KOPT-K1 (cell line): ENCODE data around the gene CTCFL.
"Not testable (repeated sequence)": the region's sequence is repeated elsewhere in the genome, so short reads cannot be mapped to it uniquely, and the experiment has no call there.

Experiments used
- H3K27ac ChIP-seq: fragments of 200-600 bp; sonication (generic); 2 replicates; pipeline ENCODE4 v1.5.1; 2016; ENCODE audit warnings: antibody characterized with exemption, mild to moderate bottlenecking, low read depth, low read length; ENCODE audit not compliant: poor library complexity, severe bottlenecking
- H3K36me3 ChIP-seq: fragments of 200-600 bp; sonication (generic); 2 replicates; pipeline ENCODE4 v1.5.1; 2017; ENCODE audit warnings: antibody characterized with exemption, mild to moderate bottlenecking, low read length, moderate library complexity; ENCODE audit not compliant: insufficient read depth
- H3K9me3 ChIP-seq: fragments of 200-600 bp; sonication (generic); 2 replicates; pipeline ENCODE4 v1.5.1; 2017; ENCODE audit warnings: antibody characterized with exemption, low read length, mild to moderate bottlenecking; ENCODE audit not compliant: insufficient read depth, poor library complexity, severe bottlenecking

CTCFL gene

DNA sequence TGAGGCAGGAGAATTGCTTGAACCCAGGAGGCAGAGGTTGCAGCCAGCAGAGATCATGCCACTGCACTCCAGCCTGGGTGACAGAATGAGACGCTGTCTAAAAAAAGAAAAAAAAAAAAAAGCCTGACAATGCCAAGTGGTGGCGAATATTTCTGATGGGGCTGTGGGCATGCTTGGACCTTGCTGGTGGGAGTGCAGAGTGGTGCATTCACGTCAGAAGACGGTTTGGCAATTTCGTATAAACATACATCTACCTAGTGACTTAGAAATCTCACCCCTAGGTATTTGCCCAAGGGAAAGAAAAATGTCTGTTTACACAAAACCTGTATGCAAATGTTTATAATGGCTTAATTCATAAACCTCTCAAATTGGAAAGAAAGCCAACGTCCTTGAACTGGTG lies 33.6 kb downstream of the CTCFL start:
- Histone ChIP-seq H3K36me3 (no peaks in the 10 kb centered on the region), H3K27ac (no peak overlapping the region), H3K9me3 (no peaks in the 10 kb centered on the region)

DNA sequence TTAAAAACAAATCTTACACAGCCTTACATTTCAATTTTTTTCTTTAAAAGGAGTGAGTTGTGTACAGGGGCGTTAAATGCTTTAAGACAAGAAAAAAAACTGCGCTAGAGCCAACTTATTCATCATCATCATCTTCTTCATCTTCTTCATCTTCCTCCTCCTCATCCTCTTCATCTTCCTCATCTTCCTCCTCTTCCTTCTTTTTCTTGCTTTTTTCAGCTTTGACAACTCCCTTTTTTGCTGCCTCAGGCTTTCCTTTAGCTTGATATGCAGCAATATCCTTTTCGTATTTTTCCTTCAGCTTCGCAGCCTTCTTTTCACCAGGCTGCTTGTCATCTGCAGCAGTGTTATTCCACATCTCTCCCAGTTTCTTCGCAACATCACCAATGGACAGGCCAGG lies 36.7 kb downstream of the CTCFL start:
- not testable (repeated sequence) for H3K36me3 ChIP-seq, H3K27ac ChIP-seq, H3K9me3 ChIP-seq

DNA sequence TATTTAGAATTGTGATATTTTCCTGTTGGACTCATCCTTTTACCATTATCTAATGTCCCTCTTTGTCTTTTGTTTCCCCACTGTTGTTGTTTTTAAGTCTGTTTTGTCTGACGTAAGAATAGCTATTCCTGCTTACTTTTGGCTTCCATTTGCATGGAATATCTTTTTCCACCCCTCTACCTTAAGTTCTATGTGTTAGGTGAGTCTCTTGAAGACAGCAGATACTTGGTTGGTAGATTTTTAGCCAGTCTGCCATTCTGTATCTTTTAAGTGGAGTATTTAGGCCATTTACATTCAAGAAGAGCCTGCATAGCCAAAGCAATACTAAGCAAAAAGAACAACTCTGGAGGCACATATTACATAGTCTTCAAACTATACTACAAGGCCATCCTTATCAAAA lies 39.2 kb downstream of the CTCFL start:
- Histone ChIP-seq H3K9me3 (no peaks in the 10 kb centered on the region), H3K27ac (no peak overlapping the region), H3K36me3 (no peaks in the 10 kb centered on the region)

DNA sequence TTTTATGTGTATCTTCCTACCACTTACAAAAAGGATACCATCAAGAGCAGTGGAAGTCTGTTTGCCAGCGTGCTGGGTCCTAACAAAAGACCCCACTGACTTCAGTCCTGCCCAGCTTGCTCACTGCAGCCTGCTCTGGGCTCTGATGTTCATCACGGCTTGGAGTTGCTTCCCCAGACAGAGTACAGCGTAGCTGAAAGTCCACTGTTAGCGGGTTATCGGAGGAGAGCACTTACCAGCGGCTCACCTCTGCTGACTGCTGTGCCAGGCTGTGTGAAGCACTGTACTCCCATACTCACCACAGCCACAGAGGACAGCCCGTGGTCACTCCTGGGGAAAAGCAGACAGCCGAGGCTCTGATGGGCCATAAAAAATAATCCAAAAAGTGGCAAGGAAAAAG lies 40.2 kb downstream of the CTCFL start:
- H3K27ac ChIP-seq = no peak overlapping the region

DNA sequence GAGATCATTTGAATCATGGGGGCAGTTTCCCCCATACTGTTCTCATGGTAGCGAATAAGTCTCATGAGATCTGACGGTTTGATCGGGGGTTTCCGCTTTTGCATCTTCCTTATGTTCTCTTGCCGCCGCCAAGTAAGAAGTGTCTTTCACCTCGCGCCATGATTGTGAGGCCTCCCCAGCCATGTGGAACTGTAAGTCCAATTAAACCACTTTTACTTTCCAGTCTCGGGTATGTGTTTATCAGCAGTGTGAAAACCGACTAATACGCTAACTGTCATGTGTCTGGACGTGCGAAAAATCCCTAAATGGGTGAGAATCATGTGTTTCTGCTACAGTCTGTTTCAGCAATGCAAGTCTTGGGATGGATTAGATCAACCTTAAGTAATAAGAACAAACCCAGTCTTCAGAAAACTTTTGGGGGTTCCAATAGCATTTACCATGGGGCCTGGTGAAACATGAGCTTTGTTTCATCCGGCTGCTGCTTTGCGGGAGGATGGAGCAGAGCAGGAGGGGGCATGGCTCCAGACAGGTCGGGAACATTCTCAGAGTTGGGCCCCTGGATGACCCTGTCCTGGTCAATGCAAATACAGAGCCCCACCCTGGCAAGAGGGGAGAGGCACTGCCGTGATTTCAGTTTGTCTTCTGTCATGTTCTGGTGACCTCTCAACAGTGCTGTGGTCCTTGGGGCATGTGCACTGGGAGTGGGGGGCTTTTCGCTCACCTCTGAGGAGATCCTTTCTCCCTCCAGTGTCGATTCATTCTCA lies 41.5 kb downstream of the CTCFL start:
- no peaks in the 10 kb centered on the region for H3K36me3 ChIP-seq
- no peak overlapping the region for H3K27ac ChIP-seq
- no peaks in the 10 kb centered on the region for H3K9me3 ChIP-seq

More for the DNA sequence above, 40.2 kb downstream of the CTCFL start:
- no peaks in the 10 kb centered on the region for H3K36me3 ChIP-seq
- no peaks in the 10 kb centered on the region for H3K9me3 ChIP-seq

DNA sequence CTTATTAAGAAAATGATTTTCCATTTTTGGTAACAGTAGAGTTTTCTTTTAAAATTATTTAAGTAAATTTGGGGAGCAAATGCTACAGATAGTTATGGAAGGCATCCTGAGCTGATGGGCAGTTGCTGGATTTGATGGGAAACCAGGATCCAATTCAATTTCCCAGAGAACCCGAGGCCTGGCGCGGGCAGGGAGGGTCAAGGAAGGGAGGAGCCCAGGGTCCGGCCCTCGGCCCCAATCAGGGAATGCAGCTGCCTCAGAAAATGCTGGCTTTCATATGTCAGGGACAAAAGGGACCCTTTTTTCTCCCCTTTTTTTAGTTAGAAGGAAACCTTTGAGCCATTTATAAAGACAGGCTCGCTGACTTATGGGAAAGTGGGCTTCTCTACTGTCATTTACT lies 42.1 kb downstream of the CTCFL start:
- Histone ChIP-seq H3K9me3 (no peaks in the 10 kb centered on the region), H3K27ac (no peak overlapping the region), H3K36me3 (no peaks in the 10 kb centered on the region)

DNA sequence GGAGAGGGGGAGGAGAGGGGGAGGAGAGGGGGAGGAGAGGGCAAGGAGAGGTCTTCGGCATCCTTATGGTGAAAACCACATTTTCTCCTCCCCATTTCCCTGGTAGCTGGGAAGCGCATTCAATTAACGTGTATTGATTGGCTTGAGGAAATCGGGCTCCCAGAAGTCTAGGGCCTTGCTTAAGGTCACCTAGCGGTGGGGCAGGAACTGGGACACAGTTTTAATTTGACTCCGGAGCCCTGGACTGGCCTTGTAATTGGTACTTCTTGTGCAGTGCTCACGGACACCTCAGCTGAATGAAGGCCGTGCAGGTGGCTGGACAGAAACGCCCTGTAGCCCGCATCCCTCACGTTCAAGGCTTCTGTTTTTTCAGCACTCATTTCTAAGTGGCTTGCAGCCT lies 42.8 kb downstream of the CTCFL start:
- Histone ChIP-seq H3K27ac (no peak overlapping the region), H3K9me3 (no peaks in the 10 kb centered on the region), H3K36me3 (no peaks in the 10 kb centered on the region)

DNA sequence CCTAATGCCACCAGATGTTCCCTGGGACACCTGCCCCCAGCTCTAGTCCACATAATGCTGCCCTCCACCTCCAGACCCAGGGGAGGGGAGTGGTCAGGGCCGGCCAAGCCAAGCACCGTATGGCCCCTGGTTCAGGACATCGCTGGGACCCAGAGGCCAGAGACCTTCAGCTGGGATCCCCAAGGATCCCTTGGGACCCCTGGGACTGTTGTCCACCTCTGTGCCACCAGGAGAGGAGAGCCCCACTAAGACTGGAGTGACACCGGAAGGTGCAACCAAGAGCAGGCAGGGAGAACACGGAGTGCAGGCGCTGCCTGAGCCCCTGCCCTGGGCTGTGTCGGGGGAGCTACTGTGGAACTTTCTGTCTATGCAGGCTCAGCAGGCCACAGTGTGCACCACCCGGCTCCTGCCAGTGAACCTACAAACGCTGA lies 43.6 kb downstream of the CTCFL start:
- no peaks in the 10 kb centered on the region for H3K36me3 ChIP-seq
- H3K9me3 ChIP-seq = no peaks in the 10 kb centered on the region
- no peak overlapping the region for H3K27ac ChIP-seq

DNA sequence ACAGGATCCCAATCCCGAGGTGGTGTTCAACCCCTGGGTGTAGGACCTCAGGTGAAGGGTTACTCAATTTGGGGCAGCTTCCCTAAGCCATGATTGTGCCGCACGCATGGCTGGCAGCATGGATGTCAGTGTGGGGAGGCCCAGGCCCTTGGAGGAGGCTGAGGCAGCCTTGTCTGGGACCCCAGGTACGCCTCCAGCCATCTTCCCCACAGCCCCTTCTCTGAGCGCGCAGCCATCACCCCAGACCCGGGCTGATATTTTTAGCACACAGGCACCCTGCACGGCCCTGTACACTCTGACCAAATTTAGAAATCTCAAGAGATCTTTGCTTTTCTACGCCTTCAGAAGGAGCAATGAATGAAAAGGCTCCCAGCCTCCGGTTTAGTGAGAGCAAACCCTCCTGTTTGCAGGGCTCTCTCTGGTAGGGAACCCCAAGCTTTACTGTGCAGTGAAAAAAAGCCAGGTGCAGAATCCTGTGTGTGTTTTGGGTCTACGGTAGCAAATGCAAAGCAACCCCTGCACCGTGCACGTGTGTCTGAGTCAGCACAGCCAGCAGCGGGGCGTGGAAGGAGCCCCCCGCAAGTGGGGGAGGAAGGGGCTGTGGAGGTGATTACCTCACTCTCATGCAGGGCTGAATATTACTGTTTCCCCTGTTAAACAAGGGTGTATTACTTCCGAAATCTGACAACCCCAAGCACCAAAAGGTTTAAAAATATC lies 44.3 kb downstream of the CTCFL start:
- H3K9me3 ChIP-seq = no peaks in the 10 kb centered on the region
- no peaks in the 10 kb centered on the region for H3K36me3 ChIP-seq
- H3K27ac ChIP-seq = no peak overlapping the region

DNA sequence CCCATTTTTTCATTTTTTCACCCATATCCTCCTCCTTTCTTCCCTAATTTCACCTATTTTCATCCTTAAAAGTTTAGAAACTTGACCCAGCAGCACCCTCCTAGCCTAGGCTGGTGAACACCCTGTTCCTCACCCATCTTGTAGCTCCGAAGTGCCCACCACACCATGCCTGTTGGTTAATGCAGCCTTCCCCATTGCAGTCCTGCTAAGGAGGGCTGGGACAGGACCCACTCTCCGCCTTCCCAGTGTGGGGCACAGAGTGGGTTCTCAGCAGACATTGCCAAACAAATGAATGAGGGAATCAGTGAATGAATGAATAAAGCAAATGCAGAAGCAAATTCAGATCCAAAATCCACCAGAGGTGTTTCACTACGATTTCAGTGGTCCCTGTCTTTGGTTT lies 45.7 kb downstream of the CTCFL start:
- Histone ChIP-seq H3K9me3 (no peaks in the 10 kb centered on the region), H3K36me3 (no peaks in the 10 kb centered on the region), H3K27ac (no peak overlapping the region)

DNA sequence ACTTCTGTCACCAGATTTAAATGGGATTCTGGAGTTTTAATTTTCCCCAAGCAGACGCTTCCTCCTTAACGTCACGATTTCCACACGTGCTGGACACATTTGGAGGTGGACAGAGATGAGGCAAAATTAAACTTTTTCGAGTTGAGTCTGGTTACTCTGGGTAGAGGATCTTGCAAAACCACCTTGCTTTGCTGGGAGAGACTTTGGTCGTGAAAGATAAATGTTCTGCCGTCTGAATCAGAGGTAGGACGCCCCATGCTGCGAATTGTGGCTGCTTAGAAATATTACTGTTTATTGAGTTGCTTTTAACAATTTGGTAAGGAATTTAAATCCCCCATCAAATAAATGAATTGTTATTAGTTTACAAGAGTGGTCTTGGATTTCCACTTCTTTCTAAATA lies 46.8 kb downstream of the CTCFL start:
- H3K36me3 ChIP-seq = no peaks in the 10 kb centered on the region
- no peaks in the 10 kb centered on the region for H3K9me3 ChIP-seq
- H3K27ac ChIP-seq = no peak overlapping the region

DNA sequence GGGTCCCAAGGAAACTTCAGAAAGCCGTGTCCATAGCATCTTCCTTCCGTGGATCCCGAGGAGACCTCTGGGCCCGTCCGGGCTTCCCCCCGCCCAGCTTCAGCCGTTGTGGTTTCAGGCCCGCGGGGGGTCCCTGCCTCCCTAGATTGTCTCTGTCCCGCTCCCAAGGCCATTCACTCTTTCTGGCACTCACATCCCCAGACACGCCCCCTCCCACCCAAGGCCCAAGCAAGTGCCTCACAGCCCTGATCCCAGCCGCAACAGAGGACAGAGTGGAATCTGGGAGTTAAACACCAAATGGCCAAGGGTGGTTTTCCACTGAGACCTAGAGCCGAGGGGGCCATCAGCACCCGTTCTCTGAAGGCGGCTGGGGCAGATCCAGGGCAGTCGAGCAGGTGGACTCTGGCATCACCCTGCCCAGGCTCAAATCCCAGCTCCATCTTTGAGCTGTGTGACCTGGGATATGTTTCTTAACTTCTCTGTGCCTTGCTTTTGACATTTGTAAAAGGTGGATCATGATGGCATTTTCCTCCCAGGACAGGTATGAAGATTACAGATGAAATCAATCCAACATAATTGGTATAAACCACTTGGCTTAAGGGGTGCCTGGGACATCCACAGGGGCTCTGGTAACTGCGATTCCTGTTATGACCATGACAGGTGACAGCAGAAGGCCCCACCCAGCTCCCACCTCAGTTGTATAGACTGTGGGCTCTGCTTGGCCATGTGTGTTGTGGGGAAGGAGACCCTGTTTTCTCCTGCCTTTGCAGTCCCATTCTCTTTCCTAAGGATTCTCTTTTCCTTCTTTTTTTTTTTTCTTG lies 48.1 kb downstream of the CTCFL start:
- H3K9me3 ChIP-seq = no peaks in the 10 kb centered on the region
- H3K36me3 ChIP-seq = no peaks in the 10 kb centered on the region
- H3K27ac ChIP-seq = no peak overlapping the region

DNA sequence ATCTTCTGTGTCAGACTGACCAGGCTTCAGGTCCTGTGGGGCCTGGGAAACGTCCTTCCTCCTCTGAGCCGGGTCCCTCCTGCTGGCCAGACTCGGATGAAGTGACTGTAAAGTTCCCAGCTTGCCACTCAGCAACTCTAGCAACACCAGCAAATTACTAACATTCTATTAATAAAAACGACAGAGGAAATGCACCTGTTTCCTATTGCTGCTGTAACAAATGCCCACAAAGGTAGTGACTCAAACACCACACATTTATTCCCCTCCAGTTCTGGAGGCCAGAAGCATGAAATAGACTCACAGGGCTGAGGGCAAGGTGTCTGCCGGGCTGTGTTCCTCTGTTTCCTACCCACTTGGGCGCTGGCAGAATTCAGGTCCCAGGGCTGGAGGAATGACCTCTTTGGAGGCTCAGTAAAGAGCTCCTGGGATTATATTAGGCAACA lies 48.8 kb downstream of the CTCFL start:
- Histone ChIP-seq H3K36me3 (no peaks in the 10 kb centered on the region), H3K9me3 (no peaks in the 10 kb centered on the region), H3K27ac (no peak overlapping the region)

DNA sequence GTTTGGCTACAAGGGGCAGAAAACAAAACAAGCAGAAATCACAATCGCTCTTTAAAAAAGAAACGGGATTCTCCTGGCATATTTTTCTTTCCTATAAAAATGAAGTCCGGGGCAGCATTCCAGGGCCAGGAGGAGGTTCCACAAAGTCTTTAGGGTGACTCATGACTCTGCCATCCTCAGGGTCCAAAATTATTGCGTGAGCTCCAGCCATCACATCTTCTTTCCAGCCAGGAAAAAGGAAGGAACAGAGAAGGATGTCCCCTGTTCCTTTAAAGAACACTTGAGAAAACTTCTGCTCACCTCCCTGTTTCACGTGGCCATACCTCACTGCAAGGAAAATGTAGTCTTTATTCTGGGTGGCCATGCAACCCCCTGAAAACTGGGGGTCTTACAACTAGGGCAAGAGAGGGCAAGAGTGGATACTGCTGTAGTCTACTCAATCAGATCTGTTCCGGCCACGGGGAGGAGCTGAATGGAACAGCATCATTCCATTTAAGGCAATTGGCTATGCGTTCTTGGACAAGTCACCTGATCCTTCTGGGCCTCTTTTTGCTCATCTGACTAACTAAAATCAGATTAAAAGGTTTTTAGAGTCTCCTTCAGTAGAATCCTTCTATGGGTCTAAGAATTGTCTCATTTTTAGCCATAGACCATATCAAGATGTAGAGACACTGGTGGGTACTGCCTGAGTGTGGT lies 49.4 kb downstream of the CTCFL start:
- Histone ChIP-seq H3K9me3 (no peaks in the 10 kb centered on the region), H3K27ac (no peak overlapping the region), H3K36me3 (no peaks in the 10 kb centered on the region)

DNA sequence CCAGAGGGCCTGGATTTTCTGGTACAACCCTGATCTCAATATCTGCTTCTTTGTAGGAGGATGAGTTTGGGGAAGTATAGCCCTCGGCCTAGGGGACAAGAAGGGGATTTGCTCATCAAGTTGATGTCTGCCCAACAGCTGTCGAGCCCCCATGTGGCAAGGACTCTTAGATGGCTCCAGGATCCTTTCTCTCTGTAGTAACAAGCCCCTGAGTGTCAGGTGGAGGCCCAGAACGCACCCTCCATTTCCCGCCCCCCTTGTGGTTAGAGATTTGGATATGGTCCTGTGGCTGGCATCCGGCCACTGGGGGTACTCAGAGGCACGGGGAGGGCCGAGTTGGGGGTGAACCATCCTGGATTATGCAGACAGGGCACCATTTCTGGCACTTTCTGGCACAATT lies 50.1 kb downstream of the CTCFL start:
- H3K36me3 ChIP-seq = no peaks in the 10 kb centered on the region
- H3K27ac ChIP-seq = no peak overlapping the region
- H3K9me3 ChIP-seq = no peaks in the 10 kb centered on the region
